ENCODE measurements around the gene DLG1. TPM values are rescaled to one million over a fixed set of nuclear protein-coding genes. Genes with fewer than 3 reads are reported as not detected.
"Not testable (repeated sequence)": the region's sequence is repeated elsewhere in the genome, so short reads cannot be mapped to it uniquely, and the experiment has no call there.

The DLG1 gene
- total RNA-seq, 1 donor from 2014 or later: 84.1 TPM

- H3K4me3 Mint-ChIP-seq: no peak overlapping the region
- H3K4me1 Mint-ChIP-seq: peaks cover 39% of the 10 kb centered on the region
- intact Hi-C loops (cut with micrococcal nuclease): no loop called here
- DNase-seq: no peak
- no peaks in the 10 kb centered on the region for H3K27me3 Mint-ChIP-seq
- no peaks in the 10 kb centered on the region for H3K9me3 Mint-ChIP-seq
- peaks cover 52% of the 10 kb centered on the region for H3K36me3 Mint-ChIP-seq (ENCODE audit: low read depth)
- H3K27ac Mint-ChIP-seq: no peak overlapping the region
These were observed 5.8 kb downstream of the DLG1 start for GRCh38 chr3:197292648-197293047.

DNA sequence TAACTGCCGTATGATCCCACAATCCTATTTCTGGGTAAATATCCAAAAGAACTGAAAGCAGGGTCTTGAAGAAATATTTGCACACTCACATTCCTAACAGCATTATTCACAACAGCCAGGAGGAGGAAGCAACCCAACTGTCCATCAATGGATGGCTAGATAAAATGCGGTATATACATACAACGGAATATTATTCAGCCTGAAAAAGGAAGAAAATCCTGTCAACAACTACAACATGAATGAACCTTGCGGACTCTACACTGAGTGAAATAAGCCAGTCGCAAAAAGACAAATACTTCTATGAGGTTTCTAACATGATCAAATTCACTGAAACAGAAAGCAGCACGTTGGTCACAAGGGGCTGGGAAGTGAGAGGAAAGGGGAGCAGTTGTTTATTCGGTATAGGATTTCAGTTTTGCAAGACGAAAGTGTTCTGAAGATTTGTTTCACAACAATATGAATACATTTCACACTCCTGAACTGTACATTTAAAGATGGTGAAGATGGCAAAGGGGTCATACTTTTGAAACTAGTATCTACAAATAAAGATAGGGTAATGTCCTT lies 6.2 kb downstream of the DLG1 start:
- H3K9me3 Mint-ChIP-seq: no peaks in the 10 kb centered on the region
- no peak overlapping the region for H3K27ac Mint-ChIP-seq
- H3K27me3 Mint-ChIP-seq: no peaks in the 10 kb centered on the region
- H3K4me3 Mint-ChIP-seq: no peak overlapping the region
- H3K4me1 Mint-ChIP-seq: peaks cover 39% of the 10 kb centered on the region
- DNase-seq: no peak
- intact Hi-C loops (cut with micrococcal nuclease): no loop called here
- peaks cover 52% of the 10 kb centered on the region for H3K36me3 Mint-ChIP-seq (ENCODE audit: low read depth)

- Mint-ChIP-seq H3K4me1 (peaks cover 30% of the 10 kb centered on the region), H3K9me3 (no peaks in the 10 kb centered on the region), H3K27me3 (no peaks in the 10 kb centered on the region), H3K36me3 (ENCODE audit: low read depth) (peaks cover 53% of the 10 kb centered on the region), H3K27ac (no peak overlapping the region), H3K4me3 (no peak overlapping the region)
- no peak for DNase-seq
- intact Hi-C loops (cut with micrococcal nuclease): no loop called here
These were observed 8.7 kb downstream of the DLG1 start for GRCh38 chr3:197289726-197290125.

DNA sequence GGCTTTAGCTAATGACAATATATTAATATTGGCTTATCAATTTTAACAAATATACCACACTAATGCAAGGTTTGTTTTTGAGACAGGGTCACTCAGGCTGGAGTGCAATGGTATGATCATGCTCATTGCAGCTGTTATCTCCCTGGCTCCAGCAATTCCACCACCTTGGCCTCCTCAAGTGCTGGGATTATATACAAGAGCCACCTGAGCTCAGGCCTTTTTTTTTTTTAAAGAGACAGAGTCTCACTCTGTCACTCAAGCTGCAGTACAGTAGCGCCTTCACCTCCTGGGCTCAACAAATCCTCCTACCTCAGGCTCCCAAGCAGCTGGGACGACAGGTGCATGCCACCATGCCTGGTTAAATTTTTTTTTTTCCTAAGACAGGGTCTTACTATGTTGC lies 11.7 kb downstream of the DLG1 start:
- no peak for DNase-seq
- Mint-ChIP-seq H3K4me1 (peaks cover 24% of the 10 kb centered on the region), H3K4me3 (no peak overlapping the region), H3K36me3 (ENCODE audit: low read depth) (peaks cover 47% of the 10 kb centered on the region), H3K9me3 (no peaks in the 10 kb centered on the region), H3K27ac (no peak overlapping the region), H3K27me3 (no peaks in the 10 kb centered on the region)
- intact Hi-C loops (cut with micrococcal nuclease): no loop called here

DNA sequence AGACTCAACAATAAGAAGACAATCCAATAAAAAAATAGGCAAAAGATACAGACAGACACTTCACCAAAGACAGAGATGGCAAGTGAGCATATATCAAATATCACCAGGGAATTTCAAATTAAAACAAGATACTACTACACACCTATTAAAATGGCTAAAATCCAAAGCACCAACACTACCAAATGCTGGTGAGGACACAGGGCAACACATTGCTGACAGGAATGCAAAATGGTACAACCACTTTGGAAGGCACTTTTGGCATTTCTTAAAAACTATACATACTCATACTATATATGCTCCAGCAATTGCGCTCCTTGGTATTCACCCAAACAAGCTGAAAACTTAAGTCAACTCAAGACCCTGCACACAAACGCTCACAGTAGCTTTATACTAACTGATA lies 12.9 kb downstream of the DLG1 start:
- intact Hi-C loops (cut with micrococcal nuclease): no loop called here
- H3K4me1 Mint-ChIP-seq: peaks cover 16% of the 10 kb centered on the region
- DNase-seq: no peak
- no peaks in the 10 kb centered on the region for H3K27me3 Mint-ChIP-seq
- peaks cover 45% of the 10 kb centered on the region for H3K36me3 Mint-ChIP-seq (ENCODE audit: low read depth)
- H3K9me3 Mint-ChIP-seq: no peaks in the 10 kb centered on the region
- no peak overlapping the region for H3K4me3 Mint-ChIP-seq
- no peak overlapping the region for H3K27ac Mint-ChIP-seq

DNA sequence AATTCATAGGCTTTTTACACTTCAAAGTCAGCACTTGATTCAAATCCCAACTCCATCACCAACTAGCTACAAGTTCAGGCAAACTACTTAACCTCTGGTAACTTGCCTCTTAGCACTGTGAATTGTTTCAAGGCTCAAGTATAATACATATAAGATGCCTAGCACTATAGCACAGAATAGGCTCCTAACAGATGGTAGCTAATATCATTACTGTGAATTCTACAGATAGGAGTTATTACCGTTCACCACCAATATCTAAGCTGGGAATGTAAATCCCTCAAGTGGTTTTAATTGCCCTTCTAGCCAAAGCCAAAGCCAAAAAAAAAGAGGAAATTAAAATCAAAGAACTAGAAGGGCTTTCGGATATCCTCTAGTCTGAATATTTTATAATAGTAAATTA lies 15.4 kb downstream of the DLG1 start:
- H3K4me1 Mint-ChIP-seq: peaks cover 12% of the 10 kb centered on the region
- intact Hi-C loops (cut with micrococcal nuclease): no loop called here
- DNase-seq: no peak
- H3K27me3 Mint-ChIP-seq: no peaks in the 10 kb centered on the region
- H3K9me3 Mint-ChIP-seq: no peaks in the 10 kb centered on the region
- H3K4me3 Mint-ChIP-seq: no peak overlapping the region
- H3K36me3 Mint-ChIP-seq (ENCODE audit: low read depth): peaks cover 42% of the 10 kb centered on the region
- H3K27ac Mint-ChIP-seq: no peak overlapping the region

DNA sequence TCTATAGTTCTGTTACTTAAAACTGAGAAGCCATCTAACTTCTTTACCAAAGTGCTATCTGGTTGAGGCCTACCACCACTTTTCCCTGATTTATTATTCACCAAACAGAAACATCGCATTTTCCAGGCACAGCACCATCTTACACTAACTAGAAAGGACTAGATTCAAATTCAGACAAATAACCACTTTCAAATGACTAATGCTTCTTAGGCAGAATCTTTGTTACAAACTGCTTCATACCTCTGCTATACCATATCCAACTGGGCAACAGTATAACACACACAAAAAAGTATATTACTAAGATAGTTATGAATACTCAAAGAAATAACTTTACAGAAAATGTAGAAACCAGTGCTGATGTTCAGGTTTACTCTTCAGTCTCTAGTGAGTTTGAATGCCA lies 16.6 kb downstream of the DLG1 start:
- peaks cover 39% of the 10 kb centered on the region for H3K36me3 Mint-ChIP-seq (ENCODE audit: low read depth)
- no peak for DNase-seq
- intact Hi-C loops (cut with micrococcal nuclease): no loop called here
- no peak overlapping the region for H3K4me3 Mint-ChIP-seq
- H3K27me3 Mint-ChIP-seq: no peaks in the 10 kb centered on the region
- no peaks in the 10 kb centered on the region for H3K9me3 Mint-ChIP-seq
- H3K27ac Mint-ChIP-seq: peak overlapping the region; percentile 23
- peaks cover 12% of the 10 kb centered on the region for H3K4me1 Mint-ChIP-seq

DNA sequence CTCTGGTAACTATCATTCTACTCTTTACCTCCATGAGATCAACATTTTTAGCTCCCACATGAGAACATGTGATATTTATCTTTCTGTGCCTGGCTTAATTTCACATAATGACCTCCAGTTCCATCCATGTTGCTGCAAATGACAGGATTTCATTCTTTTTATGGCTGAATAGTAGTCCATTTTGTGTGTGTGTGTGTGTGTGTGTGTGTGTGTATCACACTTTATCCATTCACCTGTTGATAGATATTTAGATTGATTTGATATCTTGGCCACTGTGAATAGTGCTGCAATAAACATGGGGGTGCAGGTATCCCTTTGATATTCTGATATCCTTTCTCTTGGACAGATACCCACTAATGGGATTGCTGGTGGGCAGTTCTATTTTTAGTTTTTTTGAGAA lies 18.3 kb downstream of the DLG1 start:
- Mint-ChIP-seq H3K4me3 (no peak overlapping the region), H3K27me3 (no peaks in the 10 kb centered on the region), H3K27ac (peak overlapping the region; percentile 7), H3K36me3 (ENCODE audit: low read depth) (peaks cover 35% of the 10 kb centered on the region), H3K9me3 (no peaks in the 10 kb centered on the region), H3K4me1 (peaks cover 13% of the 10 kb centered on the region)
- intact Hi-C loops (cut with micrococcal nuclease): no loop called here
- DNase-seq: no peak

DNA sequence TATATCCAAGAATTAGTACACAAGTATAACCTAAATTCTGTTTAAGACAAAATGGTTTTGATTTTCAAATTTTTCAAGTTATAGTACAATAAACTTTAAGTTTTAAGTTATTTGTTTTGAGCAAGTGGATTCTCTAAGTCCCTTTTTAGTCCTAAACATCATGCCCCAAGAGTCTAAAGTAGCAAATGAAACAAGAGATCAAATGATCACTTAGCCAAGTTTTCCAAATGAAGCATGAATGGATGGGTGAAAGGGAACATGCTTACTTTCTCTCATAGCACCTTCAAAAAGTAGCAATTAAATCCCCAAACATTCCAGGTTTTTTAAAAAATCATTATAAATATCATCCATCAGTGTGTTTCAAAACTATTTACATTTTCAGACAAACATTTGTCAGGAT lies 19.5 kb downstream of the DLG1 start:
- Mint-ChIP-seq H3K27me3 (no peaks in the 10 kb centered on the region), H3K9me3 (no peaks in the 10 kb centered on the region), H3K4me1 (peaks cover 16% of the 10 kb centered on the region), H3K27ac (no peak overlapping the region), H3K36me3 (ENCODE audit: low read depth) (peaks cover 37% of the 10 kb centered on the region), H3K4me3 (no peak overlapping the region)
- DNase-seq: no peak
- intact Hi-C loops (cut with micrococcal nuclease): no loop called here

DNA sequence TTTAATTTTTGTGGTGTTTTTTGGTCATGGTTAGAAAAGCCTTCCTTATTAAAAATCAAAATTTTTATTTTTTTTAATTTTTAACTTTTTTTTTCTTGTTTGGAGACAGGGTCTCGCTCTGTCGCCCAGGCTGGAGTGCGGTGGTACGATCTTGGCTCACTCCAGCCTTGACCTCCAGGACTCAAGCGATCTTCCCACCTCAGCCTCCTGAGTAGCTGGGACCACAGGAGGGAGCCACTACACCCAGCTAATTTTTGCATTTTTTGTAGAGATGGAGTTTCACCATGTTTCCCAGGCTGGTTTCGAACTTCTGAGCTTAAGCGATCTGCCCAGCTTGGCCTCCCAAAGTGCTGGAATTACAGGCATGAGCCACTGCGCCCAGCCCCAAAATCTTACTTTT lies 21.6 kb downstream of the DLG1 start:
- H3K27ac Mint-ChIP-seq; intact Hi-C loops (cut with micrococcal nuclease); H3K4me3 Mint-ChIP-seq; H3K27me3 Mint-ChIP-seq; DNase-seq; H3K9me3 Mint-ChIP-seq: not testable (repeated sequence)
- H3K36me3 Mint-ChIP-seq (ENCODE audit: low read depth): peaks cover 30% of the 10 kb centered on the region
- peaks cover 17% of the 10 kb centered on the region for H3K4me1 Mint-ChIP-seq

DNA sequence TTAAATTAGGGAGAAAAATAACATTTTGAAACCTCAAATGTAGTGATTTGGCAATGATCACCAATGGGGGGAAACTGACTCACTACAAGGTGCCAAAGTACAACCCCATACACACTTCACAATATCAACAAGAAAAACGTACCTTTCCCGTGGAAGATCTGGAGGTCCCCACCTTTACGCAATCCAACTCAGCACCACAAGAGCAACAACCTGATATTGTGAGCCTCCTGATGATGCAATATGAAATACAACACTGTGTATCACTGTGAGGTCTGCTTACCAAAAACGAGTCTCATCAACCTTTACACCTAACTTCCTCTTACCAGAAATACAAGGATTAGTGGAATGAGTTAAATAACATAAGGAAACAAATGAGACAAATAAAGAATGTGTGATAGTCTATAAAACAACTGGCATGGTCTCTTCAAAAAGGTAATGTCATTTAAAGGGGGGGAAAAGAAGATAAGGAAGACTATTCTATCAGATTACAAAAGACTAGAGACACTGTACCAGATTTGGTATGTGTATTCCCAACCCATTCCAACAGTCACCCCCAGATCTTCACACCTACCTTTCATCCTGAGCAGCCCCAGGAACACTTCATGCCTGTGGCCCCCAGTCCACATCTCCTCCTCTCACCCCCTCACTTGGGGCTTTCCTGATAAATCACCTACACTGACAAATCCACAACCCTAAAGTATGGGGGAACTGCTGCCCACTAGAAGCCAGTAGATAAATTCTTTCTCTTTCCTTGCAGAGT lies 27.7 kb downstream of the DLG1 start:
- no peak overlapping the region for H3K27ac Mint-ChIP-seq
- H3K4me3 Mint-ChIP-seq: no peak overlapping the region
- DNase-seq: no peak
- peaks cover 17% of the 10 kb centered on the region for H3K36me3 Mint-ChIP-seq (ENCODE audit: low read depth)
- intact Hi-C loops (cut with micrococcal nuclease): no loop called here
- H3K27me3 Mint-ChIP-seq: no peaks in the 10 kb centered on the region
- peaks cover 25% of the 10 kb centered on the region for H3K4me1 Mint-ChIP-seq
- H3K9me3 Mint-ChIP-seq: no peaks in the 10 kb centered on the region

- no peak for DNase-seq
- peaks cover 10% of the 10 kb centered on the region for H3K36me3 Mint-ChIP-seq (ENCODE audit: low read depth)
- H3K4me3 Mint-ChIP-seq: no peak overlapping the region
- intact Hi-C loops (cut with micrococcal nuclease): no loop called here
- peaks cover 16% of the 10 kb centered on the region for H3K4me1 Mint-ChIP-seq
- no peaks in the 10 kb centered on the region for H3K9me3 Mint-ChIP-seq
- H3K27me3 Mint-ChIP-seq: no peaks in the 10 kb centered on the region
- no peak overlapping the region for H3K27ac Mint-ChIP-seq
These were observed 29.4 kb downstream of the DLG1 start for GRCh38 chr3:197269024-197269423.

DNA sequence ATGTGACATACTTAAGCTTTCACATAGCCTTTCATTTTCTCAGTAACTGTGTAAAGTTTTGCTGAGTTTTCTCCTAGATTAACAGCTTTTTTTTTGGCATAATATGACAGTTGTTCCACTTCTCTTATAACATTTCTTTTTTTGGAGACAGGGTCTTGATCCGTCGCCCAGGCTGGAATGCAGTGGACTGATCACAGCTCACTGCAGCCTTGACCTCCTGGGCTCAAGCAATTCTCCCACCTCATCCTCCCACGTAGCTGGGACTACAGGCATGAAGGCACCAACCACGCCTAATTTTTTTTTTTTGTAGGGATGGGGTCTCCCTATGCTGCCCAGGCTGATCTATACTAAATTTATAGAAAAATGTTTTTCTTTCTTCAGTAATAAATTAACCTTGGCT lies 30.1 kb downstream of the DLG1 start:
- no peak overlapping the region for H3K27ac Mint-ChIP-seq
- H3K9me3 Mint-ChIP-seq: no peaks in the 10 kb centered on the region
- no peaks in the 10 kb centered on the region for H3K27me3 Mint-ChIP-seq
- peaks cover 10% of the 10 kb centered on the region for H3K36me3 Mint-ChIP-seq (ENCODE audit: low read depth)
- peaks cover 14% of the 10 kb centered on the region for H3K4me1 Mint-ChIP-seq
- H3K4me3 Mint-ChIP-seq: no peak overlapping the region
- DNase-seq: no peak
- intact Hi-C loops (cut with micrococcal nuclease): no loop called here

GRCh38 chr3:197266331-197266730 lies 32.1 kb downstream of the DLG1 start:
- no peak for DNase-seq
- peaks cover 9% of the 10 kb centered on the region for H3K4me1 Mint-ChIP-seq
- no peak overlapping the region for H3K4me3 Mint-ChIP-seq
- H3K27me3 Mint-ChIP-seq: no peaks in the 10 kb centered on the region
- H3K36me3 Mint-ChIP-seq (ENCODE audit: low read depth): peaks cover 11% of the 10 kb centered on the region
- H3K9me3 Mint-ChIP-seq: no peaks in the 10 kb centered on the region
- intact Hi-C loops (cut with micrococcal nuclease): no loop called here
- H3K27ac Mint-ChIP-seq: no peak overlapping the region

DNA sequence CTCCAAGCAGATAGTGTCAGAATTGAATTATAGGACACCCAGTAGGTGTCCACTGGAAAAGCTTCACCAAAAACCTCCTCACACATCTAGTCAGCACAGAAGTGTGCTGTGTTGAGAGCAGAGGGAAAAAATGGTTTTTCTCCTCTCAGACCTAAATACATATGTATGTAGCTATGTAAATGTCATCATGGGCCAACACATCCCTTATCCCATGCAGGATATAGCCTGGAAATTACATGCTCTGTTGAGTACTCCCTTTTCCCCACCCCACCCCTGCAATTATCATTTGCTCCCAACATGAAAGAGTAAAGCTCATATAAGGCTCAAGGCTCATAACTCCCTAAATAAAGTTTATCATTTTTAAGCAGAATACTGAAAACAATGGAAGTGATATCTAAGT lies 35.7 kb downstream of the DLG1 start:
- H3K4me1 Mint-ChIP-seq: peaks cover 10% of the 10 kb centered on the region
- no peaks in the 10 kb centered on the region for H3K9me3 Mint-ChIP-seq
- H3K27me3 Mint-ChIP-seq: no peaks in the 10 kb centered on the region
- H3K4me3 Mint-ChIP-seq: no peak overlapping the region
- DNase-seq: no peak
- peaks cover 7% of the 10 kb centered on the region for H3K36me3 Mint-ChIP-seq (ENCODE audit: low read depth)
- no peak overlapping the region for H3K27ac Mint-ChIP-seq
- intact Hi-C loops (cut with micrococcal nuclease): no loop called here
